ENCODE measurements around the gene KCNQ1OT1. TPM values are rescaled to one million over a fixed set of nuclear protein-coding genes. Genes with fewer than 3 reads are reported as not detected.

KCNQ1OT1 gene
- total and polyA plus RNA-seq, 2 of the 4 experiments (the other 2 are of a cell fraction) = 0.14 to 2.0 TPM

- no peak for TF ChIP-seq CEBPB (IDR thresholded peaks at IDR 0.05; ENCODE audit: low read depth, low read length)
Observed at GRCh38 chr11:2661173-2662023, 38.4 kb downstream of the KCNQ1OT1 start (continued).

- no peaks in the 10 kb centered on the region for H3K9me1 ChIP-seq (ENCODE audit: insufficient read depth, low read length)
- DNase-seq (no peak), ATAC-seq (ENCODE audit: low read depth) (no peak)
- no peak overlapping the region for H3K18ac ChIP-seq (ENCODE audit: low read depth, low read length)
- H2AFZ ChIP-seq (replicated peaks; ENCODE audit: low read length, poor library complexity) = no peak overlapping the region
- no CpG with 5 or more reads among the region's 2 CpGs for WGBS, 2 experiments (ENCODE audit: extremely low coverage in 2 of 2, insufficient read length in 1 of 2)
- in situ Hi-C loops (cut with MboI; ENCODE audit: low sequenced_read_pairs) (no loop called here), dilution Hi-C loops (cut with HindIII; ENCODE audit: low sequenced_read_pairs, unreplicated experiment) (no loop called here), intact Hi-C loops (cut with micrococcal nuclease) (no loop called here)
- no peak overlapping the region for H4K8ac ChIP-seq (ENCODE audit: low read depth in 2 of 2, low read length in 2 of 2)
- peaks cover 2% of the 10 kb centered on the region; the same call in 1 of the 2 replicates for H4K20me1 ChIP-seq (ENCODE audit: insufficient read depth, low read length)
- H3K79me1 ChIP-seq (ENCODE audit: low read depth in 1 of 2, low read length in 2 of 2) = 0 out of 4 replicates have a peak, but pooled peaks cover 2 to 5% of the 10 kb centered on the region in 2 experiments
- H2BK5ac ChIP-seq (ENCODE audit: low read depth, low read length, poor library complexity, severe bottlenecking) = no peak overlapping the region
- H3K27me3 ChIP-seq (ENCODE audit: control insufficient read depth, insufficient read depth, low read length) = peaks cover 2% of the 10 kb centered on the region; the same call in 1 of the 2 replicates
- H2AK9ac ChIP-seq (replicated peaks; ENCODE audit: low read depth, low read length, poor library complexity) = no peak overlapping the region
- no peak for TF ChIP-seq RFX5 (IDR thresholded peaks at IDR 0.05; ENCODE audit: low read depth, low read length)
- TF ChIP-seq CEBPB (IDR thresholded peaks at IDR 0.05; ENCODE audit: low read depth, low read length) = no peak
- H2BK20ac ChIP-seq (ENCODE audit: low read depth, low read length) = no peak overlapping the region
- no peak overlapping the region for H2BK120ac ChIP-seq (ENCODE audit: low read depth, low read length)
- H3K27ac ChIP-seq (ENCODE audit: insufficient read depth, low read length) = no peak overlapping the region
- ChIA-PET CTCF (no interaction called here), POLR2A (ENCODE audit: unreplicated experiment) (no interaction called here)
- H3K4me3 ChIP-seq (ENCODE audit: insufficient read depth, low read depth, low read length) = no peak overlapping the region
- no peak overlapping the region for H3K4me2 ChIP-seq (ENCODE audit: low read depth, low read length)
- H3K23ac ChIP-seq (ENCODE audit: low read depth, low read length) = no peak overlapping the region
- no peak overlapping the region for H3K56ac ChIP-seq (ENCODE audit: extremely low read depth, insufficient read depth, low read length)
- BruUV-seq (replicated peaks) = no TSS peak
- no peak overlapping the region for H4K5ac ChIP-seq (ENCODE audit: low read depth, low read length)
- H4K91ac ChIP-seq (ENCODE audit: insufficient read depth, low read depth, low read length) = no peak overlapping the region
- H3K9ac ChIP-seq (ENCODE audit: low read depth, low read length) = no peak overlapping the region
- no peak overlapping the region for H2BK15ac ChIP-seq (ENCODE audit: low read depth, low read length)
- no peak overlapping the region for H3K4ac ChIP-seq (ENCODE audit: low read depth, low read length)
- H3K14ac ChIP-seq (replicated peaks; ENCODE audit: low read depth, low read length) = no peak overlapping the region
- H3K4me1 ChIP-seq (ENCODE audit: control insufficient read depth, insufficient read depth, low read length) = no peaks in the 10 kb centered on the region
- H3K9me3 ChIP-seq (ENCODE audit: control insufficient read depth, insufficient read depth, low read length) = peaks cover 54% of the 10 kb centered on the region
- H2AK5ac ChIP-seq (ENCODE audit: low read depth, low read length) = no peak overlapping the region
- peaks cover 10% of the 10 kb centered on the region; the same call in 1 of the 2 replicates for H3K36me3 ChIP-seq (ENCODE audit: control insufficient read depth, insufficient read depth, low read length)
Observed at GRCh38 chr11:2660357-2660939, 39.3 kb downstream of the KCNQ1OT1 start.
